Gastroesophageal sphincter (tissue), 4 donors: Measurements from ENCODE around the gene STT3B. TPM values are rescaled to one million over a fixed set of nuclear protein-coding genes. Genes with fewer than 3 reads are reported as not detected.

Experiments
- ATAC-seq: fragments of 150-250 bp; one replicate; pipeline ENCODE4 v1.9.1; 2016; ENCODE audit warnings: mild to moderate bottlenecking, moderate library complexity
- H3K27ac ChIP-seq, 4 donors: fragments of 200-600 bp; sonication (generic) in 3 of 4; 1 replicate in 3 of 4; 2 replicates in 1 of 4; pipeline ENCODE4 v1.5.1; 2016 to 2019
- H3K27me3 ChIP-seq: fragments of 200-600 bp; sonication (generic); one replicate; pipeline ENCODE4 v1.5.1; 2019
- H3K36me3 ChIP-seq, 2 donors: fragments of 200-600 bp; sonication (generic); one replicate each; pipeline ENCODE4 v1.5.1; 2019; ENCODE audit warnings: control low read depth in 1 of 2
- H3K4me1 ChIP-seq, 3 donors: fragments of 200-600 bp; sonication (generic); 1 replicate in 2 of 3; 2 replicates in 1 of 3; pipeline ENCODE4 v1.5.1; 2016 to 2019; ENCODE audit warnings: control low read depth in 2 of 3
- H3K4me3 ChIP-seq, 2 donors: fragments of 200-600 bp; sonication (generic); one replicate each; pipeline ENCODE4 v1.5.1; 2019; ENCODE audit warnings: mild to moderate bottlenecking in 1 of 2, moderate library complexity in 1 of 2
- H3K9me3 ChIP-seq, 3 donors: fragments of 200-600 bp; sonication (generic); one replicate each; pipeline ENCODE4 v1.5.1; 2017 to 2019; ENCODE audit warnings: control low read depth in 2 of 3
- CTCF ChIP-seq, 4 experiments: fragments of 200-600 bp in 2 of 4; fragments of 450-650 bp in 2 of 4; sonication (generic) in 1 of 4; IDR thresholded peaks; one replicate each; pipeline ENCODE4 v1.5.1; 2017 to 2019; ENCODE audit warnings: antibody characterized with exemption in 4 of 4, mild to moderate bottlenecking in 2 of 4, moderate library complexity in 2 of 4
- EP300 ChIP-seq: sonication (generic); formaldehyde crosslinking; IDR thresholded peaks from one replicate; pipeline ENCODE4 v1.6.1; 2017; ENCODE audit warnings: antibody characterized with exemption, mild to moderate bottlenecking
- POLR2A ChIP-seq, 2 donors: fragments of 450-650 bp; IDR thresholded peaks; one replicate each; pipeline ENCODE4 v1.6.1; 2017; ENCODE audit warnings: antibody characterized with exemption in 2 of 2, mild to moderate bottlenecking in 2 of 2, moderate library complexity in 1 of 2
- POLR2AphosphoS5 ChIP-seq: sonication (generic); formaldehyde crosslinking; IDR thresholded peaks from one replicate; pipeline ENCODE4 v1.6.1; 2017; ENCODE audit warnings: antibody characterized with exemption
- WGBS, 2 donors: methylation state at CpG; one replicate each; pipeline ENCODE4 v1.1.5; 2018; ENCODE audit warnings: low coverage in 1 of 2; 5-methylcytosine and 5-hydroxymethylcytosine counted together
- total RNA-seq, 4 donors: library from RNA; depleted of rRNA; stranded (reverse); fragments of >200 nt; gene quantifications; one replicate each; pipeline ENCODE4 v1.1.0, GENCODE V29; 2016

STT3B gene
- total RNA-seq, 4 donors from 2014 or later: 75.4 to 107 (median 94.1) TPM

GRCh38 chr3:31616711-31617110 lies 84.0 kb downstream of the STT3B start:
- peaks cover 0 to 22% of the 10 kb centered on the region in 2 donors for H3K36me3 ChIP-seq
- 85 to 100% methylated on average over 1 to 2 of the region's 2 CpGs for WGBS, 2 donors
- no peaks in the 10 kb centered on the region for H3K9me3 ChIP-seq
- no peak for ATAC-seq
- H3K4me1 ChIP-seq: peaks cover 0 to 10% (median 0%) of the 10 kb centered on the region in 3 donors
- H3K27me3 ChIP-seq: no peaks in the 10 kb centered on the region
- no peak overlapping the region for H3K27ac ChIP-seq
- H3K4me3 ChIP-seq: no peak overlapping the region
- TF ChIP-seq POLR2A (IDR thresholded peaks at IDR 0.05) (no peak), POLR2AphosphoS5 (no peak), EP300 (no peak), CTCF (IDR thresholded peaks at IDR 0.05) (no peak)

DNA sequence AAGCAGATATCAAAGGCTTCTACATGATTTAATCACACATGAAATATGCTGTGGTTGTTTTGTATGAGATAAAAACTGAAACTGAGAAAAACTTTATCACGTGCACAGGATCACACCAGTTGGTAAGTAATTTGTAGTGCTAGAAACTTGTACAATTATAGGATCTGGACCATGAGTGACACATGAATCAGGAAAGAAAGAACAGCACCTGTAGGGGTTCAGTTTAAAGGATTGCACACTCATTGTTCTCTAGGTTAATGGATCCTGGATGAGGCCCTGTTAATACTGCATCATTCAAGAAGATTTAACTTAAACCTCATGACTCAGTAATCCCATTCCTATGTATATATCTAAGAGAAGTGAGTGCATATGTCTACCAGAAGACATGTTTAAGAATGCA lies 87.9 kb downstream of the STT3B start:
- Histone ChIP-seq H3K27ac (no peak overlapping the region), H3K27me3 (no peaks in the 10 kb centered on the region), H3K4me3 (no peak overlapping the region), H3K9me3 (no peaks in the 10 kb centered on the region), H3K4me1 (peaks cover 0 to 10% (median 0%) of the 10 kb centered on the region in 3 donors), H3K36me3 (peaks cover 0 to 51% of the 10 kb centered on the region in 2 donors)
- no peak for ATAC-seq
- WGBS, 2 donors: 89 to 100% methylated on average over 1 of the region's 1 CpG
- TF ChIP-seq POLR2A (IDR thresholded peaks at IDR 0.05) (no peak), CTCF (IDR thresholded peaks at IDR 0.05) (no peak), EP300 (no peak), POLR2AphosphoS5 (no peak)

DNA sequence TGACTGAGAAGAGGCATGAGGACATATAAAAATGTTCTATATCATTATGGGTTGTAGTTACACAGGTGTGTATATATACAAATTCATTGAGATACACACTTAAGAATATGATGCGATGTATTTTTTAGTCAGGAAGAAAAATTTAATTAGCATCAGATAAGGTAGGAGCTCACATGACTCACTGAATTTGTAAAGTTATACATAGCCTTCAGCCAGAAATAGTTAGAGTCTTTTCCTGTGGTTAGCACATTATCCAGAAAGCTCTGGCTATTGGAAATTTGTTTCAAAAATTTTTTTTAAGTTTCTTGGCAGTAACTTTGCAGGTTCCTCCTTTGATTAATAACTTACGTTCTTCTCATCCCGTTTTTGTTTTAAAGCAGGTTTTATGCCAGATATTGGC lies 88.6 kb downstream of the STT3B start:
- no peak overlapping the region for H3K4me3 ChIP-seq
- TF ChIP-seq CTCF (IDR thresholded peaks at IDR 0.05): no peak
- TF ChIP-seq POLR2AphosphoS5: no peak
- TF ChIP-seq EP300: no peak
- no peak for TF ChIP-seq POLR2A (IDR thresholded peaks at IDR 0.05)
- H3K4me1 ChIP-seq: peaks cover 0 to 5% (median 0%) of the 10 kb centered on the region in 3 donors
- H3K27ac ChIP-seq: no peak overlapping the region
- no peak for ATAC-seq
- no peaks in the 10 kb centered on the region for H3K9me3 ChIP-seq
- H3K27me3 ChIP-seq: no peaks in the 10 kb centered on the region
- peaks cover 0 to 58% of the 10 kb centered on the region in 2 donors for H3K36me3 ChIP-seq
- WGBS, 2 donors: 76 to 83% methylated on average over 3 of the region's 3 CpGs

DNA sequence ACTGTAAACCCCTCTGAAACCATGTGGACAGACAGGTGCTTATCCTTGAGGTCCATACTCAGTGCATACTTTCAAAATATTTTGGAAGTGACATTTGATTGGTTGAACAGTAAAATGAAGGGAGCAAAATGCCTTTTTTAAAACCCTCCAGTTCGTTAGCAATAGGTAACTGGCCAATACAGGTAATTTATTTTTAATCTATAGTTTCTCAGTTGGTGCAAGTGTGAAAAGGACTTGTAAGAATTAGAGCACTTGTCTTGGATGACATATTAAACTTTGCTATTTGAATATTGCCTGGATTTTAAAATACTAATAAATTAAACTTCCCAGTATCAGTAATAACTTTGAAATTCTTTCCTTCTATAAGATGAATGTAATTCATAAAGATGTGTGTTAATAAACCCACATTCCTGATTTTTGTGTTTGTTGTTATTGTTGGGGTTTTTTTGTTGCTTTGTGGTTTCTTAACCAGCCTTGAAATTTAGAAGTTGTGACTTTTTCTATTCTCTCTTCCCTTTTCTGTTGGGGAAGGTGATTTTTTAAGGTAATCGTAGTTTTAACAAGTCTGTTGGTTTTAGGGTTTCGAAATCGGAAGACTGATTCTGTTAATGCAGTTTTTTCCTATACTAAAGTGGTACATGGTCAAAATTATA lies 90.0 kb downstream of the STT3B start:
- WGBS, 2 donors: 84 to 85% methylated on average over 4 of the region's 4 CpGs
- H3K4me1 ChIP-seq: no peaks in the 10 kb centered on the region
- no peak for TF ChIP-seq POLR2AphosphoS5
- TF ChIP-seq CTCF (IDR thresholded peaks at IDR 0.05): no peak
- no peak for TF ChIP-seq EP300
- TF ChIP-seq POLR2A (IDR thresholded peaks at IDR 0.05): no peak
- no peaks in the 10 kb centered on the region for H3K27me3 ChIP-seq
- peaks cover 0 to 70% of the 10 kb centered on the region in 2 donors for H3K36me3 ChIP-seq
- H3K27ac ChIP-seq: no peak overlapping the region
- no peak for ATAC-seq
- no peaks in the 10 kb centered on the region for H3K9me3 ChIP-seq
- no peak overlapping the region for H3K4me3 ChIP-seq

- no peak overlapping the region for H3K27ac ChIP-seq
- TF ChIP-seq POLR2AphosphoS5 (no peak), EP300 (no peak), POLR2A (IDR thresholded peaks at IDR 0.05) (no peak), CTCF (IDR thresholded peaks at IDR 0.05) (no peak)
- no peak overlapping the region for H3K4me3 ChIP-seq
- WGBS, 2 donors: 90 to 91% methylated on average over 6 of the region's 6 CpGs
- H3K36me3 ChIP-seq: peaks cover 0 to 72% of the 10 kb centered on the region in 2 donors
- no peaks in the 10 kb centered on the region for H3K9me3 ChIP-seq
- no peaks in the 10 kb centered on the region for H3K27me3 ChIP-seq
- no peaks in the 10 kb centered on the region for H3K4me1 ChIP-seq
- no peak for ATAC-seq
These were observed 91.5 kb downstream of the STT3B start for GRCh38 chr3:31624083-31624709.
